Measurements from ENCODE around the gene EDC4. TPM values are rescaled to one million over a fixed set of nuclear protein-coding genes. Genes with fewer than 3 reads are reported as not detected.
"Not testable (repeated sequence)": the region's sequence is repeated elsewhere in the genome, so short reads cannot be mapped to it uniquely, and the experiment has no call there.

The EDC4 gene
- polyA plus RNA-seq, 3 donors, result 82.0 to 85.6 (median 83.2) TPM

DNA sequence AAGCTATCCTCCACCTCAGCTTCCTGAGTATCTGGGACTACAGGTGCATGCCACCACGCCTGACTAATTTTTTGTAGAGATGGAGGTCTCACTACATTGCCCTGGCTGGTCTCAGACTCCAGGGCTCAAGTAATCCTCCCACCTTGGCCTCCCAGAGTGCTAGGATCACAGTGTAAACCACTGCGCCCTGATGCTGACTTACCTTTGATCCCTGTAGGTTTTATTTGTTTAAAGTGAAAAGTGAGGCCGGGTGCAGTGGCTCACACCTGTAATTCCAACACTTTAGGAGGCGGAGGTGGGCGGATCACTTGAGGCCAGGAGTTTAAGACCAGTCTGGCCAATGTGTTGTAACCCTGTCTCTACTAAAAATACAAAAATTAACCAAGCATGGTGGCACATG lies 28.9 kb downstream of the EDC4 start:
- DNase-seq (ENCODE audit: low read depth in 3 of 3, low spot score in 2 of 3), result no peak

DNA sequence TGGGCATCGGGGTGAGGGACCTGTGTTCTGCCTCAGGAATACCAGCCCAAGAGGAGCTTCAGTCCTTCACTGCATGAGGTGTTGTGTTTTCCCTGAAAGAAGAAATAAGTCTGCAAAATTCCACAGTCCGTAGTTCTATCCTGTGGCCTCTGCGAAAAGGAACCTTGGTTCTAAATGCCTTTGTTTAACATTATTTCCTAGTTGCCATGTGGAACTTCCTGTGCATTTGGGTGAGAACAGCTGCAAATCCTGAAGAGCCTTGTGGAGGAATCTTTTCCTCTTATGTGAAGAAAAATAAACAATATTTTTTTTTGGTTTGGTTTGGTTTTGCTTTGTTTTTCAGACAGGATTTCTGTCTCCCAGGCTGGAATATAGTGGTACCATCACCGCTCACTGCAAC lies 30.0 kb downstream of the EDC4 start:
- no peak for DNase-seq (ENCODE audit: low read depth in 3 of 3, low spot score in 2 of 3)

DNA sequence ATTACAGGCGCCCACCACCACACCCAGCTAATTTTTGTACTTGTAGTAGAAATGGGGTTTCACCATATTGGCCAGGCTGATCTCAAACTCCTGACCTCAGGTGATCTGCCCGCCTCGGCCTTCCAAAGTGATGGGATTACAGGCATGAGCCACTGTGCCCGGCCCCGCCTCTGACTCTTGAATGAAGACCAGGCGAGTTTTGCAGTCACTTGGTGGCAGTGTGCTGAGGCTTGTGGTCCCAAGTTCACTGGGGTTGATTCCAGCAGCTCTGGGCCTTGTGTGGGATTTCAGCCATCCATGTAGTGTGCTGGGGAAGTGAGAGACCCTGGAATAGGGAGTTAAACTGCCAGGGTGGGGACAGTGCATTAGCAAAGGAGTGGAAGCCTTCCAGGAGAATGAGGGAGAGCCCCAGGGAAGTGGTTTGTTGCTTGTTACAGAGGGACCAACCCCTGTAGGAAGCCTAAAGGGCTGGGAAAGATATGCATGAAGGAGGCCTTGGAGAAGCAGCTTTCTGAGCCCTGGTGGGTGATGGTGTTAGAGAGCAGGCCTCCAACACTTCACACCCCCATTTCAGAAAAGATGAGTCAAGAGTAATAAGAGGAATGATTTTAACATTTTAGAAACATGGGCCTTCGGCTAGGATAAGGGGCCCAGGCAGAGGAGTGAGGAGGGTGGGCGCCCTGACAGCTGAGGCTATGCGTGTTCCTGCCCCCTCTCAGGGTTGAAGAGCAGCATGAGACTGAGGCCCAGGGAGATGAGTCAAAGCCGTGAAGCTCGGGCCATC lies 34.7 kb downstream of the EDC4 start:
- DNase-seq (ENCODE audit: low read depth in 3 of 3, low spot score in 2 of 3), result no peak

DNA sequence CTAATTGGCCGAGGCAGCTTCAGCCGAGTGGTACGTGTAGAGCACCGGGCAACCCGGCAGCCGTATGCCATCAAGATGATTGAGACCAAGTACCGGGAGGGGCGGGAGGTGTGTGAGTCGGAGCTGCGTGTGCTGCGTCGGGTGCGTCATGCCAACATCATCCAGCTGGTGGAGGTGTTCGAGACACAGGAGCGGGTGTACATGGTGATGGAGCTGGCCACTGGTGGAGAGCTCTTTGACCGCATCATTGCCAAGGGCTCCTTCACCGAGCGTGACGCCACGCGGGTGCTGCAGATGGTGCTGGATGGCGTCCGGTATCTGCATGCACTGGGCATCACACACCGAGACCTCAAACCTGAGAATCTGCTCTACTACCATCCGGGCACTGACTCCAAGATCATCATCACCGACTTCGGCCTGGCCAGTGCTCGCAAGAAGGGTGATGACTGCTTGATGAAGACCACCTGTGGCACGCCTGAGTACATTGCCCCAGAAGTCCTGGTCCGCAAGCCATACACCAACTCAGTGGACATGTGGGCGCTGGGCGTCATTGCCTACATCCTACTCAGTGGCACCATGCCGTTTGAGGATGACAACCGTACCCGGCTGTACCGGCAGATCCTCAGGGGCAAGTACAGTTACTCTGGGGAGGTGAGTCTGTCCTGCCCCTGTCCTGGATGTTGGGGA lies 36.3 kb downstream of the EDC4 start:
- no peak for DNase-seq (ENCODE audit: low read depth in 3 of 3, low spot score in 2 of 3)

DNA sequence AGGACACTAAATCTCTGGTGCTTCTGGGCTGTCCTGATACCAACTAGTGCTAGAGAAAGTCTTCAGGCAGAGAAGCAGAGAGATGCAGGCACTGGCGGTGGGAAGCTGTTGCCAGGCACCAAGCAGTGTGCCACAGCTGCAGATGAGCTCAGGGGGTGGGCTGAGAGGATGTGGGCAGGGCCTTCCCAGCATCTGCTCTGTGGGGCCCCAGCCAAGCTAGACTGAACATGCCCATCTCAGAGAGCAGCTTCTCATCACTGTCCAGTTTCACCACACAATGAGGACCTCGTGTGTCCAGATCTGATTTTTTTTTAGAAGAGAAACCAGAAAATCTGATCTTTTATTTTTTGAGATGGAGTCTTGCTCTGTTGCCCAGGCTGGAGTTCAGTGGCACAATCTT lies 37.3 kb downstream of the EDC4 start:
- DNase-seq (ENCODE audit: low read depth in 3 of 3, low spot score in 2 of 3), result no peak

DNA sequence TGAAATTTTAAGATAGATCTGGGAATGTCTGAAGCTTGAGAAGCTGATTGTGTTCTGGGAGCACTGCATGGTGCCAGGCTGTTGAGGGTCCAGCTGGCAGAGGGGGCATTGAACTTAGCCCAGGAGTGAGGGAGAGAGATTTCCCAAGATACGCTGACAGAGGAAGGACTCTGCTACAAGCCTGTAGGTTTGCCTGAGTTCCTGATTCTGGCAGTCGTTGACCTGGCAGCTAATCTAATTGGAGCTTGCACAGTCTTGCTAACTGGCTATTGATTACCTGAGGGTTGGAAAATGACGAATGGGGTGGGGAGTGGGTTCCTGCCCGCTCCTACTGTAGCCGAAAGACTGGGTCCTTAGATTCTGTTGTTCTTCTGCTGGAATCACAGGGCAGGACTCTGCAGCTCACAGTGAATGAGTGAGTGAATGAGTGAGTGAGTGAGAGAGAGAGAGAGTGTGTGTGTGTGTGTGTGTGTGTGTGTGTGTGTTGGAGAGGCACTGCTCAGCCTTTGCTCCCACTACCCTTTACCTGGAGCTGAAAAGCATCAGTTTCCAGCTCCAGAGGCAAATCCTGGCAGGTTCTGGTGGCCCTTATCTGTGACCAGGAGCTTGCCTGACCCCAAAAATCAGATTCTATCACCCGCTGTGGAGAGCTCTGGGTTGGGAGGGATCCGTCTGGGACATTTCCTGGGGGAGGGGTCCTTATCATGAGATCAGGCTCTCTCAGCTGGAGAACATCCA lies 42.1 kb downstream of the EDC4 start:
- no peak for DNase-seq (ENCODE audit: low read depth in 3 of 3, low spot score in 2 of 3)

DNA sequence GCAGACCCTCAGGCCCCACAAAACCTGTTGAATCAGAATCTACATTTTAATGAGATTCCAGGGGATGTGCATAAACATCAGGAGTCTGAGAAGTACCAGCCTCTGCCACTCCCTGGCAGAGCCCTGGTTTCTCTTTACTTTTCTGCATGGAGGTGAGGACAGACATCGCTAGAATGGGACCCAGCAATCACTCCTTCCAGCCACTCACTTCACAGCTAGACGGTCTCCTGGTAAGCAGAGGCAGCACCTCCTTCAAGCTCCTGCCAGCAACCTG lies 42.6 kb downstream of the EDC4 start:
- not testable (repeated sequence) for DNase-seq (ENCODE audit: low read depth in 3 of 3, low spot score in 2 of 3)

DNA sequence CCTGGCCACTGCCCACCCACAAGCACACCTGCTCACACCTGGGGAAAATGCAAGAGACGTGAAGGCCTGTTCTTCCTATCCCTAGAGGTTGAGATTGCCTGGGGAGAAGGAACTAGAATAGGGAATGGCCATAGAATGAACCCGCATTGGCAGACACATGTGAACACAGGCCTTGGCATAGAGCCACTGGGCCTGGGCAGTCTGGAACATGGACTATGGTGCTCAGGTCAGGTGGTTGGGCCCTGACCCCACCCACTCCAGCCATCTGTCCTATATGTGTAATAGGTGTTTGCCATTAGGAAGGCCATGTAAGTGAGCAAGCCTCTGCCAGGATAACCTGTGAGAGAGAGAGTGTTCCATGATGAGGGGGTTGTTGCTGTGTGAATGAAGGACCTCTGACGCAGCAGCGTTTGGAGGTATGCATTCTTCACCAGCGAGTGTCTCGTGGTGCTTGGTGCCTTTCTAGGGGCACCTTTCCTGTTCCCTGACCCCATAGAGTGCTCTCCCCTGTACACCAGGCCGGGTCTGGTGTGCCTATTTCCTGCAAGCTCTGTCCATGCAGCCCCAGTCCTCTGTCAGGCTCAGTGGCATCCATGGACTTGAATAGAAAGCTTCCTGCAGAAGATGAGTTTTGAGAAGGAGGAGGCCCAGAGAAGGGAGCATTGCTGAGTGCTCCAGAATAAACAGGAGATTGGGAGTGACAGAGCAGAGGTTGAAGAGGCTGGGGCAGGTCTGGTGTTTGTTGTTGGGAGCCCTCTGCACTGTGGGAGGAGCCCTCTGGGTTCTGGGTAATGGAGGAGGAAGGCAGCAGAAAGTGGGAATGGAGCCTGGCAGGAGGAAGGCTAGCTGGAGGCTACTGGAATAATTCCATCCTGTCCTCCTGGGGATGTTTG lies 43.2 kb downstream of the EDC4 start:
- no peak for DNase-seq (ENCODE audit: low read depth in 3 of 3, low spot score in 2 of 3)

DNA sequence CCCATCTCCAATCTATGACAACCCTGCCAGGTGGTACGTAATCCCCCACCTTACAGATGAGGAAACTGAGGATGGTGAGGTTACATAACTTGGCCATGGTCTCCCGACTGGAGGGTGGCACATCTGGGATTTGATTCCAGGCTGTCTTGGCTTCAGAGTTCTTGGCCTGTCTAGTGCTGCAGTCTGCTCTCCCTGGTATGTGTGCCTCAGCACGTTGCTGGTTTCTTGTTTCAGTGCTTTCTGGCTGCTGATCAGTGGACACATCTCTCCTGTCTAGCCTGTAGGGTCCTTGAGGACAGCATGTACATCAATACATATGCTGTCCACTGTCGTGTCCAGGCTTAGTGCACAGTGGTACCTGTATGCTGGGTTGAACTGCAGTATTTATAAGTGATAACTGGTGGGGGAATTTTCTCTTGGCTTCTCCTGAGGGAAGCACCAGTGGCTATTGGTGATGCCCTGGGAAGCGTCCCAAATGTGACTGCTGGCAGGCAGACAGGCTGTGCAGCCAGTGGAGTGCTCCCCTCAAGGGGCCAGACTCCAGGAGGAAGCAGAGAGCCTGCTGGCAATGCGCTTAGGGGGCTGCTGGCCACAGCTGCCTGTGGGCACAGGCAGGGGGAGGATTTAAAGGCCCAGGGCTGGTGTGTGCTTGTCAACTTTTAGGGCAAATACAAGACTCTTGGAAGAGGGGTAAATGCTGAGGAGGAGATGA lies 44.4 kb downstream of the EDC4 start:
- DNase-seq (ENCODE audit: low read depth in 3 of 3, low spot score in 2 of 3), result no peak

DNA sequence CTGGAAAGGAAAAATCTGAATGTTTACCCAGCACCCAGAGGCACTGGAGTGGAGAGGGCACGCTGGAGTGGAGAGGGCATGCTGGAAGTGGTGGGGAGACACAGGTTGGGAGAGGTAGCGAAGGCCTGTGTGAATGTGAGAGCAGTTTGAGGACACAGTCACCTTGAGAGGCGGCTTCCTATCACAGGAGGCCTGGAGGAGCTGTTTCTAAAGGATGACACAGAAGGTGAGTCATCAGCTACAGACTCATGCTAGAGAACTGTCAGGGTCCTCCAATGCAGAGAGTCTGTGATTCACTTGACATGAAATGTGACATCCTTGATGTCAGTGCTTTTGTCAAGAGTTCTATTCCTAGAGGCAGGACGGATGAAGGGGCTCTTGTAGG lies 45.0 kb downstream of the EDC4 start:
- no peak for DNase-seq (ENCODE audit: low read depth in 3 of 3, low spot score in 2 of 3)

DNA sequence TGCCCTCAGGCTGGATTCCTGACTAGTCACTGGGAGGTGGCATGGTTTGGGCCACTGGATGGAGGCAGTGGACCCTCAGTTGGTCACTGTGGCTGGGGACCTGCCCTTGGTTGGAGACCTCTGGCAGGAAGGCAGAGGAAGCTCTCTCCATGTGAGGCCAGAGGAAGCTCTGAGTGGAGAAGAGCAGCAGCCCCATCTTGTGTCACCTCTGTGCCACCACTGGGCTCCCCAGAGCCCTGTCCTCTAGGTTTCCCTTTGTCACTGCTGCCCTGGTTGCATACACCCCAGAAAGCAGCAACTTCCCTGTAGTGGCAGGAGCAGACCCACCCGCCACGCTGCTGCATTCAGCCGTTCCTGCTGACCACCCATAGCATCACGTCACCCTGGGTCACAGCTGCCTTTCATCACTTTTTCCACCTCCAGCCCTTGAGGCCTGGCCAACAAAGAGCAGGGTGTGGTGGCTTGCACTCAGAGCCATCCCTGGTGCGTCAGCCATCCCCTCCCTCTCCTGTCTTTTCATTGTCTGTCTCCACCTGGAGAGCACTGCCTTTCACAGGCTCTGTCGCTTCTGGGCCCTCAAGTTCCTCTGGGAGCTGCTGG lies 46.9 kb downstream of the EDC4 start:
- no peak for DNase-seq (ENCODE audit: low read depth in 3 of 3, low spot score in 2 of 3)

DNA sequence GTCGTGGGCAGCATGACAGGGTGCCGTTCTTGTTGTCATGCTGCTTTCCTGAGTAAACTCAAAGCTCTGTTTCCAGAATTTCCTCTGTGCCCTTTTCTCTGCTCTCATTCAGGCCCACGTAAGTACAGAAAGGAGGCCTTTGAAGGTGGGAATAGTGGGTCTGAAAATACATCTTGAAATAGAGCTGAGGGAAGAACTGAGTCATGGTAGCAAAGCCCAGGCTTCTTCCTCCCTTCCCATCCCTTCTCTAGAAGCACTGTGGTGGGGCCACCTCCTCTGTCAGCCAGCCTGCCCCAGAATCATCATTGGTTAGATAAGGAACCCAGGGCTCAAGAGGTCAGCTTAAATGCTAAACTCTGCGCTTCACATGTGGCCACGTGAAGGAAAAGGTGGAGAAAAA lies 49.4 kb downstream of the EDC4 start:
- no peak for DNase-seq (ENCODE audit: low read depth in 3 of 3, low spot score in 2 of 3)

DNA sequence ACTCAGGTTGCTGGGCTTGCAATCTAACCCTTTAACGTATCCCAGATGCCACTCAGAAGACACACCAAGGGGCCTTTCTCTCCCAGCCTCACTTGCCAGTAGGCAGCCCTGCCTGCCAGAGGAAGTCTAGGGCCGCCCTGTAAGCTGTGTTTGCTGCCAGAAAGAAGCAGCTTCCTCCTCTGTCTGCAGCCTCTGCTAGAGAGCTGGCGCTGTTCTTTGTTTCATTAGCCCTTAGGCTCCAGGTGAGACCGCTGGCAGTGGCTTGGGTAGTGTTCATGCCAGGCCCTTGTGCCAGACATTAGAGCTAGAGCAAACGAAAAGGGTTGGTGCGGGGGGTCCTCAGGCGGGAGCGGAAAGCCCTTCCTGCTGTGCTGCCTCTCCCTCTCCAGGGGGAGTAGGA lies 49.9 kb downstream of the EDC4 start:
- no peak for DNase-seq (ENCODE audit: low read depth in 3 of 3, low spot score in 2 of 3)

DNA sequence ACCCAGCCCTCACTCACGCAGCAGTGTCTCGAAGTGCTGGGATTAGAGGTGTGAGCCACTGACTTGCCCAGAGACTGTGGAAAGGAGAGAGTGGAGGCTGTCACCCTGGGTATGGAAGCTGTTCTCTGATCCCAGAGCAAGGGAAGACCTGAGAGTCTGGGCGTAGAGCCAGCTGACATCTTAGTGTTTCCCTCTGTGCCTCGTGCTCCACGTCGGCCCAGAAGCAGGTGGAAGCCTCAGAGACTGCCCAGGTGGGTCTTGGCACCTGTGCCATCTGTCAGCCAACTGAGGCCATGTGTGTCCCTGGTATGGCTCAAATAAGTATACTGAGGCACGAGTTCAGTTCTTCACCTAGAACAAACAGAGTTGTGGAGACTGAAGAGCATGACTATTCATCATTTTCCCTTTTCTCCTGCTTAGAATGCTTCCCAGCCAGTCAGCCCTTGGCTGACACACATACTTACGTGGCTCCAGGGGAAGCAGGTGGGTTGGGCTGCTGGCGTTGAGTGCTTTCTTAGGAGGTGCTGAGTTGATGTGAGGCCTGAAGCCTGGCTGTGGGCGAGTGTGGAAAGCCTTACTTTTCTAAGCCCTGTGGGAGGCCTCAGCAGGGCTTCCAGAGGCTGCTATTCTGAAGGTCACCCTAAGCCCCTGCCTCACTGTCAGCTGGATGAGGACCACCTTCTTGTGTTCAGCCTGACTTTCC lies 50.7 kb downstream of the EDC4 start:
- no peak for DNase-seq (ENCODE audit: low read depth in 3 of 3, low spot score in 2 of 3)

DNA sequence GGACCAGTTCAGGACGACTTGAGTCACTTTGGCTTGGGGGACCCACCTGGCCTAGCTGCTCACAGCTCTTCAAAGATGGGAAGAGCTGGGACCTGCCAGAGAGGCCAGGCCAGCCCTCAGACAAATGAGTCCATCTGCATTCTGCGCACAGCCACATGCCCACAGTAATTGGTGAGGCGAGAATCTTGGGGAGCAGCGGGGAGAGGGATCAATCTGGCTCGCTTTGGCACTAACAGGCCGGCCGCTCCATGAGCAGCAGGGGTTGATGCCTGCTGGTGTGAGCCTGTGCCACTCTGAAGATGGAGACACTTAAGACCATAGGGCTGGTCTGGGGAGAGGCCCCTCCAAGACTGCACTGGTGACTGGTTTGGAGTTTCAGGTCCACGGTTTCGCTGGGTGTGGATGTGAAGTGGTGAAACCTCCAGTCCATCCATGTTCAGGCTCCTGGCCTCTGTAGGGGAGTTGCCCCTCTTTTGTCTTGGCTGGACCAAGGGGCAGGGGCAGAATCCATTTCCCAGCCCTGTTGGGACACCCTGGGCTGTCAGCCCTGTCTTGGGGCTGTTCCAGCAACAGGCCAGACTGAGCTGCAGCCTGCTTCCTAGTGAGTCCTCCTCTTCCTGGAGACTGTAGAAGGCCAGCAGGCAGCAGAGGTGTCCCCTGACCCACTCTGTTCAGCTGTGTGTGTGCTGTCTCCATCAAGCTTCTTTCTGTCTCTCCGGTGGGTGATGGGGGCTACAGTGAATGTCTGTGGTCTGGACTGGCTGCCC lies 51.5 kb downstream of the EDC4 start:
- no peak for DNase-seq (ENCODE audit: low read depth in 3 of 3, low spot score in 2 of 3)

DNA sequence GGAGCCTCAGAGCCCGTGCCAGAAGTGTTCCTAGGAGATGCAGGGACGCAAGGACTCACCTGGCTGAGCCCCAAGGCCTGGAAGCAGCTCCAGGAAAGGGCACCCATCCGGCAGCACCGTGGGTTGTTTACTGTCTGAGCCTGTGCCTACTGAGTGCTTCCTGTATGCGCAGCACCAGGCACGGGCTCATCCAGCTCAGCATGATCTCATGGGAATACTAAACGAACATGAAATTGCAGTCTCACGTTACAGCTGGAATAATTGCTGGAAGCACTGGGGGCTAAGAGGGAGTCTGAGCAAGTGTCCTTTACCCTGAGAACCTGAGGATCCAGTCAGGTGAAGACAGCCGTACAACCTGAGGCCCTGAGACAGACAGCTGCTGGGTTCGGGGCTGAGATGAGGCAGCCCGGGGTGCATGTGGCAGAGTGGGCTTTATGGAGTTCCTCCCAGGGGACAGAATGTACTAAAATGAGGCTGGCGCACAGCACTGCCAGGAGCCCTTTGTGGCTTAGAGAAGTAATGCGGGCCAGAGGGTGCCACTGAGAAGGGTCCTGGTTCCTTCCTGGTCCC lies 53.4 kb downstream of the EDC4 start:
- no peak for DNase-seq (ENCODE audit: low read depth in 3 of 3, low spot score in 2 of 3)

DNA sequence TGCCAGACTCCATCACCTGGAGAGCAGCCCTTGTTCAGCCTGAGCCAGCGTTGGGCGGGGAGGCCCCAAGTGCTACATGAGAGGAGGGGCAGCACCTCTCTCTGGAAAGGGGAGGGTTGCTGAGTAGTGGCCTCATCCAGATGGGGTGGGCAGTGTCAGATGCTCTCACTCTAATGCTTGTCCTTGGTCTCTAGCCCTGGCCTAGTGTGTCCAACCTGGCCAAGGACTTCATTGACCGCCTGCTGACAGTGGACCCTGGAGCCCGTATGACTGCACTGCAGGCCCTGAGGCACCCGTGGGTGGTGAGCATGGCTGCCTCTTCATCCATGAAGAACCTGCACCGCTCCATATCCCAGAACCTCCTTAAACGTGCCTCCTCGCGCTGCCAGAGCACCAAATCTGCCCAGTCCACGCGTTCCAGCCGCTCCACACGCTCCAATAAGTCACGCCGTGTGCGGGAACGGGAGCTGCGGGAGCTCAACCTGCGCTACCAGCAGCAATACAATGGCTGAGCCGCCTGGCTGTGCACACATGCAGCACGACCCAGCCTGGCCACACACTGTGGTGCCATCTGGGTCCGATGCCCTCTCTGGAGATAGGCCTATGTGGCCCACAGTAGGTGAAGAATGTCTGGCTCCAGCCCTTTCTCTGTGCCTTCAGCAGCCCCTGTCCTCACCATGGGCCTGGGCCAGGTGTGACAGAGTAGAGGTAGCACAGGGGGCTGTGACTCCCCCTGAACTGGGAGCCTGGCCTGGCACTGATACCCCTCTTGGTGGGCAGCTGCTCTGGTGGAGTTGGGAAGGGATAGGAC lies 54.5 kb downstream of the EDC4 start:
- no peak for DNase-seq (ENCODE audit: low read depth in 3 of 3, low spot score in 2 of 3)
